HepG2 (cell line): ENCODE measurements around the gene HHIPL1. TPM values are rescaled to one million over a fixed set of nuclear protein-coding genes. Genes with fewer than 3 reads are reported as not detected.

Experiments used
- BRCA1 ChIP-seq: sonication (generic); formaldehyde crosslinking; IDR thresholded peaks from 2 replicates; pipeline ENCODE4 v1.4.0; 2020; ENCODE audit warnings: missing genetic modification reagents
- HMGA1 ChIP-seq: sonication (generic); formaldehyde crosslinking; conservative IDR thresholded peaks from 2 replicates; pipeline ENCODE4 v1.4.0; 2020; ENCODE audit warnings: missing genetic modification reagents
- HMGXB3 ChIP-seq: sonication (generic); formaldehyde crosslinking; IDR thresholded peaks from 2 replicates; pipeline ENCODE4 v1.4.0; 2020; ENCODE audit warnings: missing genetic modification reagents, borderline replicate concordance
- KLF15 ChIP-seq: sonication (generic); formaldehyde crosslinking; IDR thresholded peaks from 2 replicates; pipeline ENCODE4 v1.8.1; 2023; ENCODE audit warnings: borderline replicate concordance, mild to moderate bottlenecking, inconsistent platforms, missing genetic modification reagents, mixed read lengths
- MAFK ChIP-seq, 2 experiments: IDR thresholded peaks in 1 of 2; conservative IDR thresholded peaks in 1 of 2; 2 replicates each; pipeline ENCODE4 v1.6.1; 2011; ENCODE audit warnings: improper control_type of control experiment in 2 of 2, low read length in 2 of 2
- MLLT10 ChIP-seq: sonication (generic); formaldehyde crosslinking; IDR thresholded peaks from 2 replicates; pipeline ENCODE4 v1.4.0; 2020; ENCODE audit warnings: missing genetic modification reagents
- RXRB ChIP-seq: IDR thresholded peaks from 2 replicates; pipeline ENCODE4 v1.6.1; 2016; ENCODE audit warnings: borderline replicate concordance, missing genetic modification reagents, missing compliant biosample characterization
- ZBTB42 ChIP-seq: sonication (generic); formaldehyde crosslinking; IDR thresholded peaks from 2 replicates; pipeline ENCODE4 v1.5.0; 2020; ENCODE audit warnings: mild to moderate bottlenecking, missing genetic modification reagents
- ZFYVE20 ChIP-seq: sonication (generic); formaldehyde crosslinking; IDR thresholded peaks from 2 replicates; pipeline ENCODE4 v1.8.0; 2023; ENCODE audit warnings: low read depth, mild to moderate bottlenecking, moderate library complexity, missing genetic modification reagents, borderline replicate concordance
- ZNF264 ChIP-seq: sonication (generic); formaldehyde crosslinking; IDR thresholded peaks from 2 replicates; pipeline ENCODE4 v1.4.0; 2020; ENCODE audit warnings: missing genetic modification reagents
- ZNF326 ChIP-seq: sonication (generic); formaldehyde crosslinking; IDR thresholded peaks from 2 replicates; pipeline ENCODE4 v1.4.0; 2020; ENCODE audit warnings: missing genetic modification reagents, borderline replicate concordance
- ZNF646 ChIP-seq: sonication (generic); formaldehyde crosslinking; IDR thresholded peaks from 2 replicates; pipeline ENCODE4 v1.9.0; 2021; ENCODE audit warnings: mild to moderate bottlenecking, missing genetic modification reagents
- ZNF766 ChIP-seq: sonication (generic); formaldehyde crosslinking; IDR thresholded peaks from 2 replicates; pipeline ENCODE4 v1.5.0; 2020; ENCODE audit warnings: missing genetic modification reagents, borderline replicate concordance
- ZNF841 ChIP-seq: sonication (generic); formaldehyde crosslinking; IDR thresholded peaks from 2 replicates; pipeline ENCODE4 v1.8.1; 2023; ENCODE audit warnings: missing genetic modification reagents, borderline replicate concordance
- ZSCAN30 ChIP-seq: sonication (generic); formaldehyde crosslinking; IDR thresholded peaks from 2 replicates; pipeline ENCODE4 v1.5.0; 2020; ENCODE audit warnings: mild to moderate bottlenecking, missing genetic modification reagents
- polyA plus RNA-seq, 8 experiments: library from polyadenylated mRNA; depleted of rRNA in 3 of 8; stranded (reverse) in 7 of 8; unstranded in 1 of 8; fragments of >200 nt; fragmentation: Illumina TruSeq in 4 of 8; extraction: Trizol in 4 of 8; gene quantifications; 2 replicates each; pipeline versions ENCODE4 v1.2.1 to v1.2.3, GENCODE V29; 2011 to 2016; ENCODE audit warnings: low read depth in 4 of 8, missing spikeins in 1 of 8, mixed read lengths in 1 of 8; ENCODE audit not compliant: insufficient read depth in 1 of 8
- total RNA-seq, 5 experiments: library from RNA; depleted of rRNA; stranded (reverse); fragments of >200 nt; fragmentation: Illumina TruSeq; extraction: Trizol; gene quantifications; 2 replicates each; pipeline ENCODE4 v1.2.3, GENCODE V29; 2016; ENCODE audit warnings: low read depth in 1 of 5
- TF ChIP-seq, protein P1 (sequence below): sonication (generic); formaldehyde crosslinking; IDR thresholded peaks from 2 replicates; pipeline ENCODE4 v1.5.0; 2020; ENCODE audit warnings: missing genetic modification reagents

The HHIPL1 gene
- total and polyA plus RNA-seq, 2 of the 13 experiments (the other 11 are each of a cell fraction or from before 2014, with no cell fraction given) = not detected

DNA sequence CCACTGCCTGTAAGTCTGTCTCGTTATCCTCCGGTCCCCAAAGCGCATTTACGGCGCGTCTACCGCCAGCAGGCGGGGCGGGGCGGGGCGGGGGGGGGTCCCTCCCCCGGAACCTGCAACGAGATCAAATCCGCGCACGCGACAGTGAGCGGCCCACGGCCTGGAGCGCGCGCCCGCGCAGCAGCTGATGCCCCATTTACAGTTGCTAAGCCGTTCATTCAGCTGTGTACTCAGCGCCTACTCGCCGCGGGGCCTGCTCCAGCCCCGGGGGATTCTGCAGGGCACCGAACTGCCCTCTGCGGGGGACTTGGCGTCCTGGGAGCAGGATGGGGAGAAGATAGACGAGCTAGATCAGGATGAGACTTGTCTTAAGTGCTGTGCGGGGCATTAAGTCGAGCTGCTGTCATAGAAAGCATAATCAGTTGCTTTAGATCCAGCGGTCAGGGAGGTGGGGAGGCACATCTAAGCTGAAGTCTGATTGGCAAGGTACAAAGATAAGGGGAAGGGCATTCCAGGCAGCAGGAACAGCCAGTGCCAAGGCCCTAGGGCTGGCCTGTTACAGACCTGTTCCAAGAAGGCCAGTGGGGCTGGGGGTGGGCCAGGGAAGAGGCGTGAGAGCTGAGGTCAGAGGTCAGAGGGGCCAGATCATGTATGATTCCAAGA, 39.5 kb upstream of the HHIPL1 start (continued):
- peak; percentile 43; the same call in 1 of the 2 replicates for TF ChIP-seq ZBTB42
- TF ChIP-seq HMGA1 (CRISPR knock-in tag) = no peak
- no peak for TF ChIP-seq HMGXB3
- TF ChIP-seq, protein P1, sequence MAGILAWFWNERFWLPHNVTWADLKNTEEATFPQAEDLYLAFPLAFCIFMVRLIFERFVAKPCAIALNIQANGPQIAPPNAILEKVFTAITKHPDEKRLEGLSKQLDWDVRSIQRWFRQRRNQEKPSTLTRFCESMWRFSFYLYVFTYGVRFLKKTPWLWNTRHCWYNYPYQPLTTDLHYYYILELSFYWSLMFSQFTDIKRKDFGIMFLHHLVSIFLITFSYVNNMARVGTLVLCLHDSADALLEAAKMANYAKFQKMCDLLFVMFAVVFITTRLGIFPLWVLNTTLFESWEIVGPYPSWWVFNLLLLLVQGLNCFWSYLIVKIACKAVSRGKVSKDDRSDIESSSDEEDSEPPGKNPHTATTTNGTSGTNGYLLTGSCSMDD (CRISPR knock-in tag) = no peak
- no peak for TF ChIP-seq MAFK (conservative IDR thresholded peaks at IDR 0.05 in 1 of 2, IDR thresholded peaks at IDR 0.05 in 1 of 2; ENCODE audit: low read length in 2 of 2)
- TF ChIP-seq ZFYVE20 (CRISPR knock-in tag) = no peak
- no peak for TF ChIP-seq BRCA1
- no peak for TF ChIP-seq KLF15 (CRISPR knock-in tag)
- TF ChIP-seq ZNF646 (CRISPR knock-in tag) = no peak
- no peak for TF ChIP-seq ZNF766 (CRISPR knock-in tag)
- no peak for TF ChIP-seq MLLT10
- TF ChIP-seq ZNF326 (CRISPR knock-in tag) = no peak
- no peak for TF ChIP-seq ZNF264 (CRISPR knock-in tag)
- TF ChIP-seq RXRB (CRISPR knock-in tag) = no peak
- TF ChIP-seq ZNF841 (CRISPR knock-in tag) = no peak
- TF ChIP-seq ZSCAN30 (CRISPR knock-in tag) = no peak
